A673 (cell line): ENCODE data around the gene DENND2C. TPM values are rescaled to one million over a fixed set of nuclear protein-coding genes. Genes with fewer than 3 reads are reported as not detected.

Source experiments
- BruUV-seq: library from RNA; stranded (reverse); fragments of 400-500 nt; replicated peaks from 2 replicates; lab custom pipeline; 2021; lab: Mats Ljungman, UMichigan
- CTCF ChIA-PET: fragments of 300-600 bp; sonication (Branson Sonifier 250); formaldehyde crosslinking; loops from one replicate; lab custom pipeline; 2022; ENCODE audit warnings: antibody characterized with exemption; lab: Charles Lee
- POLR2A ChIA-PET: fragments of 300-600 bp; sonication (Branson Sonifier 250); formaldehyde crosslinking; loops from one replicate; lab custom pipeline; 2022; ENCODE audit warnings: antibody characterized with exemption; ENCODE audit not compliant: low non-redundant PET; lab: Charles Lee
- DNase-seq: peaks from one replicate; pipeline ENCODE4 v3.0.0-alpha.2; 2015; ENCODE audit warnings: low spot score
- H3K27ac ChIP-seq: fragments of 200-600 bp; sonication (generic); 2 replicates; pipeline ENCODE4 v1.5.1; 2016; ENCODE audit warnings: mixed run types, low read depth, mild to moderate bottlenecking, mixed read lengths, antibody characterized with exemption, low read length; ENCODE audit not compliant: poor library complexity, severe bottlenecking
- H3K27me3 ChIP-seq: fragments of 200-600 bp; sonication (generic); replicated peaks from 2 replicates; pipeline ENCODE4 v1.6.1; 2017; ENCODE audit warnings: mixed run types, low read depth, mild to moderate bottlenecking, mixed read lengths, antibody characterized with exemption, low read length; ENCODE audit not compliant: insufficient read depth, poor library complexity
- H3K36me3 ChIP-seq: fragments of 200-600 bp; sonication (generic); 2 replicates; pipeline ENCODE4 v1.6.1; 2016; ENCODE audit warnings: mixed run types, mild to moderate bottlenecking, mixed read lengths, antibody characterized with exemption, low read length; ENCODE audit not compliant: insufficient read depth, poor library complexity, severe bottlenecking
- H3K4me1 ChIP-seq: fragments of 200-600 bp; sonication (generic); 2 replicates; pipeline ENCODE4 v1.6.1; 2017; ENCODE audit warnings: mixed run types, mild to moderate bottlenecking, mixed read lengths, antibody characterized with exemption, low read length; ENCODE audit not compliant: insufficient read depth, poor library complexity, severe bottlenecking
- H3K4me3 ChIP-seq: fragments of 200-600 bp; sonication (generic); 2 replicates; pipeline ENCODE4 v1.5.1; 2016; ENCODE audit warnings: low read depth, mixed run types, mild to moderate bottlenecking, mixed read lengths, low read length; ENCODE audit not compliant: poor library complexity, severe bottlenecking
- H3K9me3 ChIP-seq: fragments of 200-600 bp; sonication (generic); 2 replicates; pipeline ENCODE4 v1.6.1; 2016; ENCODE audit warnings: mixed run types, low read depth, mild to moderate bottlenecking, mixed read lengths, antibody characterized with exemption, low read length; ENCODE audit not compliant: poor library complexity, severe bottlenecking
- CTCF ChIP-seq: fragments of 300-800, 200-600 bp; sonication (generic); conservative IDR thresholded peaks from 2 replicates; pipeline ENCODE4 v1.5.1; 2017; ENCODE audit warnings: low read depth, mild to moderate bottlenecking, antibody characterized with exemption, low read length, moderate library complexity, mixed read lengths
- EZH2 ChIP-seq: fragments of 200-600 bp; sonication (generic); IDR thresholded peaks from 2 replicates; pipeline ENCODE4 v1.6.1; 2017; ENCODE audit warnings: borderline replicate concordance, low read depth, mild to moderate bottlenecking, mixed read lengths, antibody characterized with exemption, low read length; ENCODE audit not compliant: poor library complexity, severe bottlenecking
- intact Hi-C: fragments of 100-400 bp; cut with micrococcal nuclease; formaldehyde crosslinking; loops from one replicate; pipeline ENCODE4 v1.10.0; 2022; ENCODE audit not compliant: unreplicated experiment
- total RNA-seq: library from RNA; stranded (reverse); gene quantifications from 2 replicates; pipeline ENCODE4 v1.2.3, GENCODE V29; 2021

Gene DENND2C
- total RNA-seq, 1 experiment from 2014 or later, result 1.9 TPM

- TF ChIP-seq CTCF (no peak), EZH2 (no peak)
- Histone ChIP-seq H3K27ac (no peak overlapping the region), H3K27me3 (no peaks in the 10 kb centered on the region), H3K4me1 (no peaks in the 10 kb centered on the region), H3K9me3 (no peaks in the 10 kb centered on the region), H3K4me3 (no peak overlapping the region), H3K36me3 (peaks cover 67% of the 10 kb centered on the region)
- DNase-seq, result no peak
- ChIA-PET POLR2A (no interaction called here), CTCF (no interaction called here)
- intact Hi-C loops, result no loop called here
- BruUV-seq, result no TSS peak
Measured at GRCh38 chr1:114710360-114710759, 40.5 kb upstream of the DENND2C start.

GRCh38 chr1:114707604-114708003 lies 37.8 kb upstream of the DENND2C start:
- no TSS peak for BruUV-seq
- H3K9me3 ChIP-seq, result no peaks in the 10 kb centered on the region
- CTCF ChIA-PET, result no interaction called here
- H3K4me3 ChIP-seq, result no peak overlapping the region
- no peak for DNase-seq
- no peaks in the 10 kb centered on the region for H3K4me1 ChIP-seq
- H3K36me3 ChIP-seq, result peaks cover 47% of the 10 kb centered on the region
- H3K27ac ChIP-seq, result no peak overlapping the region
- POLR2A ChIA-PET, result interaction anchor here (0.6 kb wide), 1 partner anchor 15 kb away, joined by 10 read pairs; no protein-coding TSS in a partner anchor
- no peaks in the 10 kb centered on the region for H3K27me3 ChIP-seq
- TF ChIP-seq CTCF (no peak), EZH2 (no peak)
- intact Hi-C loops, result no loop called here

- no peaks in the 10 kb centered on the region for H3K9me3 ChIP-seq
- H3K4me1 ChIP-seq, result no peaks in the 10 kb centered on the region
- ChIA-PET CTCF (no interaction called here), POLR2A (no interaction called here)
- TF ChIP-seq EZH2 (no peak), CTCF (no peak)
- H3K4me3 ChIP-seq, result no peak overlapping the region
- H3K27me3 ChIP-seq, result no peaks in the 10 kb centered on the region
- H3K36me3 ChIP-seq, result peaks cover 22% of the 10 kb centered on the region
- BruUV-seq, result no TSS peak
- no peak overlapping the region for H3K27ac ChIP-seq
- intact Hi-C loops, result no loop called here
- no peak for DNase-seq
Measured at GRCh38 chr1:114703242-114703641, 33.4 kb upstream of the DENND2C start.
